ENCODE measurements around the gene CMTM2.

DNA sequence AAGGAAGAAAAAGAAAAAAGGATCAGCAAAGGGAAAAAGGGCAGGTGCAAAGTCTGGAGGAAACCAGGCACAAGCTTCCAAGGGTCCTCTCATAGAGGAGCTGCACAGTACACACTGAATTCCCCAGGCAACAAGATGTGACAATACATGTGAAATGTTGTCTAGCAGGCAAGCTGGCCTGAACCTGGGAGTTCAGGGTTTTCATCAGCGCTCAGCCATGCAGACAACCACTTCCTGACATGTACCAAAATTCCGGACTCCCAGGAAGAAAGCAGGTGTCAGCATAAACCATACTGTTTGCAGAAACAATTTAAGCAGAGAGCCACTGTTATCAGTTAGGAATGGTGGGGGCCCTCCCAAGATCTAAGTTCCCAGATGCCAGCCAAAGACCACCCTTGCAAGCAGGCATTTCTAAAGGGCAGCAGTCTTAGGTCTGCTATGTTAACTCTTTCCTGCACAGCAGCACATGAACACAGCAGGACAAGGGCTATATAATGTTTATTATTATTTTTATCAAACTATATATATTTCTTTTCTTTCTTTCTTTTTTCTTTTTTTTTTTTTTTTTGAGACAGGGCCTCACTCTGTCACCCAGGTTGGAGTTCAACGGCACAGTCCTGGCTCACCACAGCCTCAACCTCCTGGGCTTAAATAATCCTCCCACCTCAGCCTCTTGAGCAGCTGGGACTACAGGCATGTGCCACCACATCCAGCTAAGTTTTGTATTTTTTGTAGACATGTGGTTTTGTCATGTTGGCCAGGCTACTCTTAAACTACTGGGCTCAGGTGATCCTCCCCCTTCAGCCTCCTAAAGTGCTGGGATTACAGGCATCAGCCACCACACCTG is 39.4 kb upstream of the CMTM2 start:
- TF ChIP-seq YY1 (IDR thresholded peaks at IDR 0.05; ENCODE audit: insufficient read depth, insufficient read length) (no peak), ZNF274 (IDR thresholded peaks at IDR 0.05; ENCODE audit: low read depth, low read length) (no peak)
